Endothelial cell (in vitro differentiated cells): ENCODE results near the gene KATNB1. TPM values are rescaled to one million over a fixed set of nuclear protein-coding genes. Genes with fewer than 3 reads are reported as not detected.
"Not testable (repeated sequence)": the region's sequence is repeated elsewhere in the genome, so short reads cannot be mapped to it uniquely, and the experiment has no call there.

Experiments
- DNase-seq: peaks from one replicate; pipeline ENCODE4 v3.0.0; 2021; ENCODE audit warnings: low spot score
- H3K27ac Mint-ChIP-seq: one replicate; pipeline ENCODE4 v1.8.0; 2021; ENCODE audit warnings: mixed read lengths, inconsistent platforms; ENCODE audit not compliant: unreplicated experiment
- H3K27me3 Mint-ChIP-seq: one replicate; pipeline ENCODE4 v1.8.0; 2021; ENCODE audit warnings: mild to moderate bottlenecking, moderate library complexity, mixed read lengths, inconsistent platforms; ENCODE audit not compliant: unreplicated experiment
- H3K36me3 Mint-ChIP-seq: one replicate; pipeline ENCODE4 v1.8.0; 2021; ENCODE audit warnings: mild to moderate bottlenecking, low read depth, mixed read lengths, inconsistent platforms; ENCODE audit not compliant: unreplicated experiment
- H3K4me1 Mint-ChIP-seq: one replicate; pipeline ENCODE4 v1.8.0; 2021; ENCODE audit warnings: mild to moderate bottlenecking, mixed read lengths, inconsistent platforms; ENCODE audit not compliant: unreplicated experiment
- H3K4me3 Mint-ChIP-seq: one replicate; pipeline ENCODE4 v1.8.0; 2021; ENCODE audit warnings: mild to moderate bottlenecking, mixed read lengths, inconsistent platforms; ENCODE audit not compliant: unreplicated experiment
- H3K9me3 Mint-ChIP-seq: one replicate; pipeline ENCODE4 v1.8.0; 2021; ENCODE audit warnings: mixed read lengths, inconsistent platforms; ENCODE audit not compliant: unreplicated experiment
- total RNA-seq: library from RNA; stranded (reverse); fragmentation: NEBNext Ultra II Directional; extraction: Animal tissue kit (Norgen Biotek cat#: 25700); gene quantifications from one replicate; pipeline ENCODE4 v1.2.1, GENCODE V29; 2021; ENCODE audit not compliant: unreplicated experiment
- TF ChIP-seq, protein P1 (sequence below): fragments of 200-600 bp; sonication (generic); IDR thresholded peaks from one replicate; pipeline ENCODE4 v1.5.0; 2021; ENCODE audit warnings: antibody characterized with exemption; ENCODE audit not compliant: unreplicated experiment

KATNB1 gene
- total RNA-seq, 1 donor from 2014 or later: 29.2 TPM

DNA sequence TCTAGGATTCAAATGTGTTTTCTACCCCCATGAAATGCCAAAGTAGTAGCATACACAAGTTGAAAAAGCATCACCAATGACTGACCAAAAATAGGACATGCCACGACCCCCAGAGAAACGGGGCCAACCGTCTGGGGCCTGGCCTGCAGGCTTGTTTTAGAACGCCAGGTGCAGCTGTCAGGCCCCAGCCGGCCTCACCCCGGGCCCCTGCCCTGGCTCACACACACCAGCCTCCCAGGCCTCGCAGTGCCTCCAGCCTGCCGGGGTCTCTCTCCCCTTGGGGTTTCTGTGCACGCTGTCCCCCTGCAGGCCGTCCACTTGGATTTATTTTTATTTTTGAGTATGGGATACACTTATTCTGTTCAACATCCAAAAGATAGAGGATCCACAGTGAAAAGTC lies 7.9 kb downstream of the KATNB1 start:
- Mint-ChIP-seq H3K27ac (no peak overlapping the region), H3K27me3 (peaks cover 2% of the 10 kb centered on the region), H3K9me3 (no peaks in the 10 kb centered on the region), H3K4me3 (no peak overlapping the region), H3K36me3 (peaks cover 16% of the 10 kb centered on the region), H3K4me1 (no peaks in the 10 kb centered on the region)
- DNase-seq: no peak
- TF ChIP-seq, protein P1, sequence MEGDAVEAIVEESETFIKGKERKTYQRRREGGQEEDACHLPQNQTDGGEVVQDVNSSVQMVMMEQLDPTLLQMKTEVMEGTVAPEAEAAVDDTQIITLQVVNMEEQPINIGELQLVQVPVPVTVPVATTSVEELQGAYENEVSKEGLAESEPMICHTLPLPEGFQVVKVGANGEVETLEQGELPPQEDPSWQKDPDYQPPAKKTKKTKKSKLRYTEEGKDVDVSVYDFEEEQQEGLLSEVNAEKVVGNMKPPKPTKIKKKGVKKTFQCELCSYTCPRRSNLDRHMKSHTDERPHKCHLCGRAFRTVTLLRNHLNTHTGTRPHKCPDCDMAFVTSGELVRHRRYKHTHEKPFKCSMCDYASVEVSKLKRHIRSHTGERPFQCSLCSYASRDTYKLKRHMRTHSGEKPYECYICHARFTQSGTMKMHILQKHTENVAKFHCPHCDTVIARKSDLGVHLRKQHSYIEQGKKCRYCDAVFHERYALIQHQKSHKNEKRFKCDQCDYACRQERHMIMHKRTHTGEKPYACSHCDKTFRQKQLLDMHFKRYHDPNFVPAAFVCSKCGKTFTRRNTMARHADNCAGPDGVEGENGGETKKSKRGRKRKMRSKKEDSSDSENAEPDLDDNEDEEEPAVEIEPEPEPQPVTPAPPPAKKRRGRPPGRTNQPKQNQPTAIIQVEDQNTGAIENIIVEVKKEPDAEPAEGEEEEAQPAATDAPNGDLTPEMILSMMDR: no peak

- Mint-ChIP-seq H3K27ac (no peak overlapping the region), H3K4me3 (no peak overlapping the region), H3K4me1 (no peaks in the 10 kb centered on the region), H3K36me3 (peaks cover 16% of the 10 kb centered on the region), H3K9me3 (no peaks in the 10 kb centered on the region), H3K27me3 (peaks cover 2% of the 10 kb centered on the region)
- TF ChIP-seq, protein P1: no peak
- DNase-seq: no peak
These were observed 8.5 kb downstream of the KATNB1 start for GRCh38 chr16:57743886-57744641.

- Mint-ChIP-seq H3K4me3 (no peak overlapping the region), H3K4me1 (no peaks in the 10 kb centered on the region), H3K9me3 (no peaks in the 10 kb centered on the region), H3K27ac (no peak overlapping the region), H3K36me3 (peaks cover 18% of the 10 kb centered on the region), H3K27me3 (peaks cover 3% of the 10 kb centered on the region)
- DNase-seq: no peak
- TF ChIP-seq, protein P1: no peak
These were observed 9.0 kb downstream of the KATNB1 start for GRCh38 chr16:57744642-57744903.

GRCh38 chr16:57745768-57746167 lies 10.2 kb downstream of the KATNB1 start:
- Mint-ChIP-seq H3K4me3 (peak overlapping the region; percentile 5), H3K36me3 (peaks cover 25% of the 10 kb centered on the region), H3K9me3 (no peaks in the 10 kb centered on the region), H3K27me3 (peaks cover 12% of the 10 kb centered on the region), H3K27ac (no peak overlapping the region), H3K4me1 (no peaks in the 10 kb centered on the region)
- DNase-seq: no peak
- TF ChIP-seq, protein P1: no peak

- peaks cover 12% of the 10 kb centered on the region for H3K27me3 Mint-ChIP-seq
- not testable (repeated sequence) for H3K9me3 Mint-ChIP-seq, H3K4me3 Mint-ChIP-seq, H3K27ac Mint-ChIP-seq, DNase-seq, H3K4me1 Mint-ChIP-seq
- H3K36me3 Mint-ChIP-seq: peaks cover 28% of the 10 kb centered on the region
These were observed 10.7 kb downstream of the KATNB1 start for GRCh38 chr16:57746316-57746715.
